CD8-positive, alpha-beta memory T cell (primary cell): Measurements from ENCODE around the gene SRD5A3. TPM values are rescaled to one million over a fixed set of nuclear protein-coding genes. Genes with fewer than 3 reads are reported as not detected.

Experiments used
- CTCF ChIA-PET: fragments of 350-600 bp; sonication (Branson Sonifier 250); formaldehyde crosslinking; loops from one replicate; lab custom pipeline; 2021; ENCODE audit warnings: antibody characterized with exemption; lab: Charles Lee
- POLR2A ChIA-PET: fragments of 350-600 bp; sonication (Branson Sonifier 250); formaldehyde crosslinking; loops from one replicate; lab custom pipeline; 2021; ENCODE audit warnings: antibody characterized with exemption; lab: Charles Lee
- DNase-seq, 5 donors: peaks; one replicate each; pipeline versions ENCODE4 v3.0.0 to v3.0.0-alpha.2; 2020 to 2022; ENCODE audit warnings: mixed read lengths in 1 of 5
- H3K27ac ChIP-seq: one replicate; pipeline ENCODE4 v1.7.0; 2013; ENCODE audit warnings: low read depth, mild to moderate bottlenecking, low read length, moderate library complexity
- H3K27me3 ChIP-seq: 2 replicates; pipeline ENCODE4 v1.7.0; 2013; ENCODE audit warnings: low read length, mild to moderate bottlenecking; ENCODE audit not compliant: insufficient read depth, poor library complexity, severe bottlenecking
- H3K36me3 ChIP-seq: 2 replicates; pipeline ENCODE4 v1.7.0; 2013; ENCODE audit warnings: mild to moderate bottlenecking, low read length, moderate library complexity; ENCODE audit not compliant: insufficient read depth
- H3K4me1 ChIP-seq: 2 replicates; pipeline ENCODE4 v1.7.0; 2013; ENCODE audit warnings: mild to moderate bottlenecking, low read length, moderate library complexity; ENCODE audit not compliant: insufficient read depth
- H3K4me3 ChIP-seq: 2 replicates; pipeline ENCODE4 v1.7.0; 2013; ENCODE audit warnings: mild to moderate bottlenecking, low read length
- H3K9me3 ChIP-seq: 2 replicates; pipeline ENCODE4 v1.7.0; 2013; ENCODE audit warnings: mild to moderate bottlenecking, low read length
- H3K27ac Mint-ChIP-seq, 8 donors: one replicate each; pipeline ENCODE4 v1.8.0; 2020 to 2021; ENCODE audit warnings: mixed read lengths in 8 of 8, mild to moderate bottlenecking in 6 of 8, inconsistent platforms in 3 of 8, moderate library complexity in 3 of 8
- H3K27me3 Mint-ChIP-seq, 2 donors: one replicate each; pipeline ENCODE4 v1.8.0; 2020 to 2021; ENCODE audit warnings: mixed read lengths in 2 of 2, mild to moderate bottlenecking in 1 of 2, moderate library complexity in 1 of 2
- H3K36me3 Mint-ChIP-seq, 3 donors: one replicate each; pipeline ENCODE4 v1.8.0; 2020 to 2021; ENCODE audit warnings: mixed read lengths in 3 of 3, inconsistent platforms in 1 of 3, mild to moderate bottlenecking in 1 of 3
- H3K4me1 Mint-ChIP-seq, 3 donors: one replicate each; pipeline ENCODE4 v1.8.0; 2020 to 2021; ENCODE audit warnings: mixed read lengths in 3 of 3, inconsistent platforms in 1 of 3, mild to moderate bottlenecking in 1 of 3
- H3K4me3 Mint-ChIP-seq, 7 donors: one replicate each; pipeline ENCODE4 v1.8.0; 2020 to 2021; ENCODE audit warnings: mixed read lengths in 7 of 7, mild to moderate bottlenecking in 6 of 7, moderate library complexity in 4 of 7, inconsistent platforms in 2 of 7
- H3K9me3 Mint-ChIP-seq, 5 donors: one replicate each; pipeline ENCODE4 v1.8.0; 2020 to 2022; ENCODE audit warnings: mixed read lengths in 5 of 5, mild to moderate bottlenecking in 3 of 5, moderate library complexity in 2 of 5, inconsistent platforms in 1 of 5
- polyA plus RNA-seq: library from polyadenylated mRNA; unstranded; fragments of 300-500 nt; fragmentation: Illumina TruSeq; gene quantifications from one replicate; pipeline ENCODE4 v1.2.3, GENCODE V29; 2021
- total RNA-seq, 2 experiments: library from RNA; stranded (reverse); gene quantifications; one replicate each; pipeline ENCODE4 v1.2.3, GENCODE V29; 2021

The SRD5A3 gene
- total and polyA plus RNA-seq, 3 experiments from 2014 or later, result 17.4 to 23.9 (median 20.3) TPM

- Mint-ChIP-seq H3K27me3 (peaks cover 0 to 3% of the 10 kb centered on the region in 2 donors), H3K36me3 (peaks cover 0 to 4% (median 0%) of the 10 kb centered on the region in 3 donors), H3K9me3 (no peaks in the 10 kb centered on the region), H3K27ac (no peak overlapping the region), H3K4me3 (no peak overlapping the region), H3K4me1 (peaks cover 13% of the 10 kb centered on the region in 3 donors)
- H3K36me3 ChIP-seq, result no peaks in the 10 kb centered on the region
- DNase-seq, result no peak
- no peak overlapping the region for H3K27ac ChIP-seq
- peaks cover 8% of the 10 kb centered on the region for H3K4me1 ChIP-seq
- H3K9me3 ChIP-seq, result no peaks in the 10 kb centered on the region
- no peaks in the 10 kb centered on the region for H3K27me3 ChIP-seq
- CTCF ChIA-PET, result interaction anchor here (1.5 to 1.6 kb wide), 2 partner anchors 9 to 12 kb away, joined by 3 to 5 read pairs; no protein-coding TSS in a partner anchor
- H3K4me3 ChIP-seq, result no peak overlapping the region
- POLR2A ChIA-PET, result no interaction called here
Measured at GRCh38 chr4:55314141-55314820, 31.8 kb upstream of the SRD5A3 start.

GRCh38 chr4:55318175-55319129 lies 27.6 kb upstream of the SRD5A3 start:
- H3K36me3 Mint-ChIP-seq, result peaks cover 0 to 4% (median 0%) of the 10 kb centered on the region in 3 donors
- no peak overlapping the region for H3K4me3 ChIP-seq
- peaks cover 16 to 17% (median 16%) of the 10 kb centered on the region in 3 donors for H3K4me1 Mint-ChIP-seq
- peaks cover 8% of the 10 kb centered on the region for H3K4me1 ChIP-seq
- peaks cover 0 to 3% of the 10 kb centered on the region in 2 donors for H3K27me3 Mint-ChIP-seq
- H3K27ac ChIP-seq, result no peak overlapping the region
- H3K27ac Mint-ChIP-seq, result peak overlapping the region in 4 of 8 donors; percentile 4 to 43 (median 22)
- H3K36me3 ChIP-seq, result no peaks in the 10 kb centered on the region
- DNase-seq, result no peak
- CTCF ChIA-PET, result no interaction called here
- H3K27me3 ChIP-seq, result no peaks in the 10 kb centered on the region
- POLR2A ChIA-PET, result no interaction called here
- H3K9me3 Mint-ChIP-seq, result no peaks in the 10 kb centered on the region
- no peaks in the 10 kb centered on the region for H3K9me3 ChIP-seq
- H3K4me3 Mint-ChIP-seq, result peak overlapping the region in 1 of 7 donors; percentile 9

GRCh38 chr4:55321707-55322264 lies 24.3 kb upstream of the SRD5A3 start:
- Mint-ChIP-seq H3K27ac (no peak overlapping the region), H3K4me1 (peaks cover 16 to 17% (median 16%) of the 10 kb centered on the region in 3 donors), H3K4me3 (no peak overlapping the region), H3K9me3 (peaks cover 0 to 2% (median 0%) of the 10 kb centered on the region in 5 donors), H3K36me3 (no peaks in the 10 kb centered on the region), H3K27me3 (peaks cover 3 to 21% of the 10 kb centered on the region in 2 donors)
- POLR2A ChIA-PET, result no interaction called here
- no peak overlapping the region for H3K27ac ChIP-seq
- CTCF ChIA-PET, result interaction anchor here (1.2 kb wide), 1 partner anchor 9 kb away, joined by 4 read pairs; no protein-coding TSS in a partner anchor
- H3K4me1 ChIP-seq, result peaks cover 8% of the 10 kb centered on the region
- no peaks in the 10 kb centered on the region for H3K36me3 ChIP-seq
- H3K9me3 ChIP-seq, result no peaks in the 10 kb centered on the region
- H3K4me3 ChIP-seq, result no peak overlapping the region
- no peaks in the 10 kb centered on the region for H3K27me3 ChIP-seq
- no peak for DNase-seq

- POLR2A ChIA-PET, result no interaction called here
- no peak overlapping the region for H3K27ac ChIP-seq
- H3K9me3 ChIP-seq, result no peaks in the 10 kb centered on the region
- H3K4me3 Mint-ChIP-seq, result no peak overlapping the region
- no peak overlapping the region for H3K4me3 ChIP-seq
- no peaks in the 10 kb centered on the region for H3K36me3 ChIP-seq
- peaks cover 0 to 2% (median 0%) of the 10 kb centered on the region in 5 donors for H3K9me3 Mint-ChIP-seq
- H3K4me1 ChIP-seq, result peaks cover 8% of the 10 kb centered on the region
- peaks cover 12 to 13% (median 12%) of the 10 kb centered on the region in 3 donors for H3K4me1 Mint-ChIP-seq
- H3K36me3 Mint-ChIP-seq, result no peaks in the 10 kb centered on the region
- CTCF ChIA-PET, result interaction anchor here (1.6 kb wide), 1 partner anchor 9 kb away, joined by 3 read pairs; no protein-coding TSS in a partner anchor
- DNase-seq, result no peak
- H3K27me3 Mint-ChIP-seq, result peaks cover 7 to 21% of the 10 kb centered on the region in 2 donors
- H3K27ac Mint-ChIP-seq, result no peak overlapping the region
- H3K27me3 ChIP-seq, result no peaks in the 10 kb centered on the region
Measured at GRCh38 chr4:55323375-55323774, 22.7 kb upstream of the SRD5A3 start.

GRCh38 chr4:55326629-55327028 lies 19.4 kb upstream of the SRD5A3 start:
- no peak for DNase-seq
- POLR2A ChIA-PET, result no interaction called here

GRCh38 chr4:55329012-55329411 lies 17.0 kb upstream of the SRD5A3 start:
- CTCF ChIA-PET, result no interaction called here
- no peaks in the 10 kb centered on the region for H3K27me3 ChIP-seq
- Mint-ChIP-seq H3K27me3 (peaks cover 10 to 39% of the 10 kb centered on the region in 2 donors), H3K36me3 (peaks cover 0 to 10% (median 2%) of the 10 kb centered on the region in 3 donors), H3K9me3 (peaks cover 0 to 9% (median 0%) of the 10 kb centered on the region in 5 donors), H3K4me3 (no peak overlapping the region), H3K4me1 (no peaks in the 10 kb centered on the region), H3K27ac (no peak overlapping the region)
- no peaks in the 10 kb centered on the region for H3K4me1 ChIP-seq
- H3K9me3 ChIP-seq, result no peaks in the 10 kb centered on the region
- H3K36me3 ChIP-seq, result no peaks in the 10 kb centered on the region
- DNase-seq, result no peak
- POLR2A ChIA-PET, result no interaction called here
- H3K4me3 ChIP-seq, result no peak overlapping the region
- no peak overlapping the region for H3K27ac ChIP-seq

More at GRCh38 chr4:55326629-55327028, 19.4 kb upstream of the SRD5A3 start:
- Histone ChIP-seq H3K27ac (no peak overlapping the region), H3K4me3 (no peak overlapping the region), H3K9me3 (no peaks in the 10 kb centered on the region), H3K4me1 (no peaks in the 10 kb centered on the region), H3K27me3 (no peaks in the 10 kb centered on the region), H3K36me3 (no peaks in the 10 kb centered on the region)
- Mint-ChIP-seq H3K4me1 (no peaks in the 10 kb centered on the region), H3K27ac (no peak overlapping the region), H3K27me3 (peaks cover 10 to 36% of the 10 kb centered on the region in 2 donors), H3K4me3 (no peak overlapping the region), H3K36me3 (peaks cover 0 to 10% (median 0%) of the 10 kb centered on the region in 3 donors), H3K9me3 (peaks cover 0 to 9% (median 0%) of the 10 kb centered on the region in 5 donors)
- CTCF ChIA-PET, result interaction anchor here (1.8 to 2.0 kb wide), 2 partner anchors 12 to 14 kb away, joined by 5 read pairs; no protein-coding TSS in a partner anchor

- peaks cover 0 to 10% (median 2%) of the 10 kb centered on the region in 3 donors for H3K36me3 Mint-ChIP-seq
- CTCF ChIA-PET, result no interaction called here
- no peak overlapping the region for H3K27ac ChIP-seq
Measured at GRCh38 chr4:55330241-55330640, 15.8 kb upstream of the SRD5A3 start.

More at GRCh38 chr4:55330241-55330640, 15.8 kb upstream of the SRD5A3 start:
- H3K36me3 ChIP-seq, result no peaks in the 10 kb centered on the region
- Mint-ChIP-seq H3K27me3 (peaks cover 10 to 35% of the 10 kb centered on the region in 2 donors), H3K9me3 (peaks cover 0 to 9% (median 0%) of the 10 kb centered on the region in 5 donors), H3K27ac (peak overlapping the region in 1 of 8 donors; percentile 9), H3K4me3 (no peak overlapping the region), H3K4me1 (no peaks in the 10 kb centered on the region)
- no peaks in the 10 kb centered on the region for H3K27me3 ChIP-seq
- no peak overlapping the region for H3K4me3 ChIP-seq
- no peaks in the 10 kb centered on the region for H3K4me1 ChIP-seq
- POLR2A ChIA-PET, result no interaction called here
- H3K9me3 ChIP-seq, result no peaks in the 10 kb centered on the region
- DNase-seq, result no peak
